ENCODE measurements around the gene SP140. TPM values are rescaled to one million over a fixed set of nuclear protein-coding genes. Genes with fewer than 3 reads are reported as not detected.
A peak's percentile ranks its signal among the peaks of the same experiment; 100 is the strongest.

Gene SP140
- total and polyA plus RNA-seq, 2 of the 13 experiments (the other 11 are each of a cell fraction or from before 2014, with no cell fraction given) = 0.57 to 0.80 TPM

- intact Hi-C loops (cut with micrococcal nuclease; ENCODE audit: unreplicated experiment) = no loop called here
- H3K9ac ChIP-seq (ENCODE audit: insufficient read depth, low read depth, low read length) = no peak overlapping the region
- peak; percentile 55 for ATAC-seq
- H3K27me3 ChIP-seq (ENCODE audit: control insufficient read depth in 1 of 2, insufficient read depth in 2 of 2, low read length in 2 of 2) = no peaks in the 10 kb centered on the region
- no peak overlapping the region for H3K27ac ChIP-seq (ENCODE audit: extremely low read length, insufficient read depth, low read length)
- no peak for DNase-seq (ENCODE audit: low spot score)
- no peaks in the 10 kb centered on the region for H3K36me3 ChIP-seq (replicated peaks in 1 of 2; ENCODE audit: control insufficient read depth in 1 of 2, insufficient read depth in 2 of 2, low read length in 2 of 2)
- ChIA-PET CTCF (ENCODE audit: low intra/inter-chr PET ratio, low total read pairs) (no interaction called here), POLR2A (interaction anchor here (1.0 to 1.5 kb wide), 2 partner anchors 21 to 25 kb away, joined by 3 read pairs; partner anchors contain the start of gene SP140L)
- in situ Hi-C loops (cut with HindIII; ENCODE audit: extremely low pct_ligation_motif_present, low pct_unique_long_range_greater_than_20kb) = no loop called here
- FAIRE-seq = no peak
- TF ChIP-seq MAFF (IDR thresholded peaks at IDR 0.05; ENCODE audit: low read depth, low read length) = peak; percentile 95
- 0 out of 2 replicates have a peak, but pooled peaks have one; percentile 64 for TF ChIP-seq MAFG (CRISPR knock-in tag; IDR thresholded peaks at IDR 0.05)
- peak; percentile 96 to 97 for TF ChIP-seq MAFK (conservative IDR thresholded peaks at IDR 0.05 in 1 of 2, IDR thresholded peaks at IDR 0.05 in 1 of 2; ENCODE audit: low read length in 2 of 2)
- no peak for TF ChIP-seq ZBTB42 (CRISPR knock-in tag; IDR thresholded peaks at IDR 0.05)
- TF ChIP-seq CHCHD3 (CRISPR knock-in tag; IDR thresholded peaks at IDR 0.05) = 0 out of 2 replicates have a peak, but pooled peaks have one; percentile 54
- TF ChIP-seq DR1 (CRISPR knock-in tag; IDR thresholded peaks at IDR 0.05) = no peak
- peaks cover 8% of the 10 kb centered on the region; the same call in 1 of the 2 replicates for H3K9me3 ChIP-seq (ENCODE audit: low read length)
- H3K4me2 ChIP-seq (ENCODE audit: low read depth, low read length) = no peak overlapping the region
- H4K20me1 ChIP-seq (ENCODE audit: insufficient read depth, low read length) = no peaks in the 10 kb centered on the region
- 84% methylated on average over 6 of the region's 6 CpGs for WGBS (ENCODE audit: low lambda C conversion rate)
- peaks cover 14% of the 10 kb centered on the region for H3K4me1 ChIP-seq (ENCODE audit: insufficient read depth, low read length)
- no peak overlapping the region for H3K4me3 ChIP-seq (replicated peaks in 1 of 3; ENCODE audit: insufficient read depth in 1 of 3, low read depth in 2 of 3, low read length in 3 of 3)
- no peak overlapping the region for H2AFZ ChIP-seq (ENCODE audit: low read length)
- no TSS peak for BruUV-seq (replicated peaks)
- no peaks in the 10 kb centered on the region for H3K79me2 ChIP-seq (ENCODE audit: insufficient read depth, low read length)
These were observed 122.2 kb downstream of the SP140 start for GRCh38 chr2:230347659-230348305.

- in situ Hi-C loops (cut with HindIII; ENCODE audit: extremely low pct_ligation_motif_present, low pct_unique_long_range_greater_than_20kb) = no loop called here
- Histone ChIP-seq H3K9ac (ENCODE audit: insufficient read depth, low read depth, low read length) (no peak overlapping the region), H3K4me3 (replicated peaks in 1 of 3; ENCODE audit: insufficient read depth in 1 of 3, low read depth in 2 of 3, low read length in 3 of 3) (no peak overlapping the region), H3K36me3 (replicated peaks in 1 of 2; ENCODE audit: control insufficient read depth in 1 of 2, insufficient read depth in 2 of 2, low read length in 2 of 2) (no peaks in the 10 kb centered on the region), H4K20me1 (ENCODE audit: insufficient read depth, low read length) (no peaks in the 10 kb centered on the region), H3K4me1 (ENCODE audit: insufficient read depth, low read length) (peaks cover 14% of the 10 kb centered on the region), H3K79me2 (ENCODE audit: insufficient read depth, low read length) (no peaks in the 10 kb centered on the region), H3K27ac (ENCODE audit: extremely low read length, insufficient read depth, low read length) (no peak overlapping the region), H3K27me3 (ENCODE audit: control insufficient read depth in 1 of 2, insufficient read depth in 2 of 2, low read length in 2 of 2) (no peaks in the 10 kb centered on the region), H3K9me3 (ENCODE audit: low read length) (peaks cover 8% of the 10 kb centered on the region; the same call in 1 of the 2 replicates), H3K4me2 (ENCODE audit: low read depth, low read length) (no peak overlapping the region), H2AFZ (ENCODE audit: low read length) (no peak overlapping the region)
- DNase-seq (ENCODE audit: low spot score) (no peak), FAIRE-seq (no peak), ATAC-seq (no peak)
- intact Hi-C loops (cut with micrococcal nuclease; ENCODE audit: unreplicated experiment) = no loop called here
- no TSS peak for BruUV-seq (replicated peaks)
- ChIA-PET POLR2A (no interaction called here), CTCF (ENCODE audit: low intra/inter-chr PET ratio, low total read pairs) (no interaction called here)
- TF ChIP-seq ZNF350 (CRISPR knock-in tag; IDR thresholded peaks at IDR 0.05; ENCODE audit: borderline replicate concordance, low read depth) (no peak), NR2C2 (CRISPR knock-in tag; IDR thresholded peaks at IDR 0.05; ENCODE audit: borderline replicate concordance) (no peak), RFX1 (IDR thresholded peaks at IDR 0.05) (no peak), ZBTB46 (CRISPR knock-in tag; IDR thresholded peaks at IDR 0.05; ENCODE audit: borderline replicate concordance) (no peak), YEATS2 (CRISPR knock-in tag; IDR thresholded peaks at IDR 0.05; ENCODE audit: borderline replicate concordance) (no peak), FUBP1 (CRISPR knock-in tag; IDR thresholded peaks at IDR 0.05; ENCODE audit: borderline replicate concordance) (no peak), MEIS1 (CRISPR knock-in tag; IDR thresholded peaks at IDR 0.05; ENCODE audit: borderline replicate concordance) (no peak), SMAD9 (CRISPR knock-in tag; IDR thresholded peaks at IDR 0.05) (no peak), CENPBD1 (CRISPR knock-in tag; IDR thresholded peaks at IDR 0.05; ENCODE audit: borderline replicate concordance, low read depth) (no peak)
These were observed 123.3 kb downstream of the SP140 start for GRCh38 chr2:230348787-230349186.
